Loucy (cell line): ENCODE data around the gene MYLK3.

Source experiments
- EZH2phosphoT487 ChIP-seq: fragments of 200-600 bp; IDR thresholded peaks from 2 replicates; pipeline ENCODE4 v1.6.1; 2018; ENCODE audit warnings: antibody characterized with exemption, mild to moderate bottlenecking, moderate library complexity, borderline replicate concordance
- TF ChIP-seq, protein P1 (sequence below): fragments of 200-600 bp; sonication (generic); conservative IDR thresholded peaks from 2 replicates; pipeline ENCODE4 v1.5.1; 2014; ENCODE audit warnings: mild to moderate bottlenecking, antibody characterized with exemption, low read length

DNA sequence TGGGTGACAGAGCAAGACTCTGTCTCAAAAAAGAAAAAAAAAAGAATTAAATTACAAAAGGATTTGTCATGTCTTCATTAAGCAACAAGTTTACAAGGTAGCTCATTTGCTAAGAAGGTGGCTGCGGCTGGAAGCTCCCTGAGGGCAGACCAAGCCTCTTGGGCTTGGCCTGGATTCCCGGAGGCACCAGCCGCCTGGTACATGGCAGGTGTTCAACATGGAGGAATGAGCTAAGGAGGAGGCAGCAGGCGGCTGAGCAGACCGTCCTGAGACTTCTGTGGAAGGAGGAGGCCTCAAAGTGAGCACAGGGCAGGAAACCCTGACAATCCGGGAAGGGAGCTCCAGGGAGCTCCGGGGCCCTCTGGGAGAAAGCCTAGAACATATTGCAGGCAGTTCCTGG lies 3.2 kb upstream of the MYLK3 start:
- TF ChIP-seq, protein P1, sequence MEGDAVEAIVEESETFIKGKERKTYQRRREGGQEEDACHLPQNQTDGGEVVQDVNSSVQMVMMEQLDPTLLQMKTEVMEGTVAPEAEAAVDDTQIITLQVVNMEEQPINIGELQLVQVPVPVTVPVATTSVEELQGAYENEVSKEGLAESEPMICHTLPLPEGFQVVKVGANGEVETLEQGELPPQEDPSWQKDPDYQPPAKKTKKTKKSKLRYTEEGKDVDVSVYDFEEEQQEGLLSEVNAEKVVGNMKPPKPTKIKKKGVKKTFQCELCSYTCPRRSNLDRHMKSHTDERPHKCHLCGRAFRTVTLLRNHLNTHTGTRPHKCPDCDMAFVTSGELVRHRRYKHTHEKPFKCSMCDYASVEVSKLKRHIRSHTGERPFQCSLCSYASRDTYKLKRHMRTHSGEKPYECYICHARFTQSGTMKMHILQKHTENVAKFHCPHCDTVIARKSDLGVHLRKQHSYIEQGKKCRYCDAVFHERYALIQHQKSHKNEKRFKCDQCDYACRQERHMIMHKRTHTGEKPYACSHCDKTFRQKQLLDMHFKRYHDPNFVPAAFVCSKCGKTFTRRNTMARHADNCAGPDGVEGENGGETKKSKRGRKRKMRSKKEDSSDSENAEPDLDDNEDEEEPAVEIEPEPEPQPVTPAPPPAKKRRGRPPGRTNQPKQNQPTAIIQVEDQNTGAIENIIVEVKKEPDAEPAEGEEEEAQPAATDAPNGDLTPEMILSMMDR = no peak
- no peak for TF ChIP-seq EZH2phosphoT487
